Panc1 (cell line): ENCODE measurements around the gene CTSA. TPM values are rescaled to one million over a fixed set of nuclear protein-coding genes. Genes with fewer than 3 reads are reported as not detected.

Source experiments
- ATAC-seq: fragments of 200-7000 bp; cut with Tn5 transposase; 2 replicates; pipeline ENCODE4 v1.9.1; 2020; ENCODE audit warnings: mild to moderate bottlenecking, moderate library complexity
- BruUV-seq: library from RNA; stranded (reverse); fragments of 400-500 nt; replicated peaks from 2 replicates; lab custom pipeline; 2021; lab: Mats Ljungman, UMichigan
- CTCF ChIA-PET: fragments of 300-600 bp; sonication (Branson Sonifier 250); formaldehyde crosslinking; loops from one replicate; lab custom pipeline; 2022; ENCODE audit warnings: antibody characterized with exemption; lab: Charles Lee
- POLR2A ChIA-PET: fragments of 300-600 bp; sonication (Branson Sonifier 250); formaldehyde crosslinking; loops from one replicate; lab custom pipeline; 2022; ENCODE audit warnings: antibody characterized with exemption; lab: Charles Lee
- DNase-seq: peaks from one replicate; pipeline ENCODE4 v3.0.0-alpha.2; 2010; ENCODE audit warnings: low read depth, low spot score
- H3K27ac ChIP-seq: 2 replicates; pipeline ENCODE4 v1.5.1; 2011; ENCODE audit warnings: mild to moderate bottlenecking, low read length, inconsistent platforms
- H3K27me3 ChIP-seq: fragments of 200-500 bp; sonication (Bioruptor generic); 2 replicates; pipeline ENCODE4 v1.6.0; 2014; ENCODE audit warnings: low read length, inconsistent platforms; ENCODE audit not compliant: control insufficient read depth, insufficient read depth
- H3K36me3 ChIP-seq: fragments of 200-500 bp; sonication (Bioruptor generic); 2 replicates; pipeline ENCODE4 v1.5.1; 2014; ENCODE audit warnings: inconsistent platforms, mild to moderate bottlenecking, low read length, moderate library complexity; ENCODE audit not compliant: control insufficient read depth, insufficient read depth
- H3K4me1 ChIP-seq: 2 replicates; pipeline ENCODE4 v1.5.1; 2011; ENCODE audit warnings: inconsistent platforms, mild to moderate bottlenecking, low read length, moderate library complexity; ENCODE audit not compliant: control insufficient read depth, insufficient read depth
- H3K4me3 ChIP-seq, 2 experiments: 2 replicates each; pipeline ENCODE4 v1.5.1; 2011 to 2012; ENCODE audit warnings: low read depth in 2 of 2, low read length in 2 of 2, mild to moderate bottlenecking in 2 of 2, inconsistent platforms in 1 of 2, moderate library complexity in 1 of 2
- H3K9me3 ChIP-seq: fragments of 200-500 bp; sonication (Bioruptor generic); 2 replicates; pipeline ENCODE4 v1.5.1; 2014; ENCODE audit warnings: low read depth, mild to moderate bottlenecking, inconsistent platforms, low read length, moderate library complexity; ENCODE audit not compliant: control insufficient read depth, insufficient read depth
- POLR2AphosphoS5 ChIP-seq: IDR thresholded peaks from 2 replicates; pipeline ENCODE4 v1.6.1; 2012; ENCODE audit warnings: mild to moderate bottlenecking, low read depth, low read length, moderate library complexity
- SIN3A ChIP-seq: IDR thresholded peaks from 2 replicates; pipeline ENCODE4 v1.6.1; 2012; ENCODE audit warnings: low read depth, mild to moderate bottlenecking, low read length, moderate library complexity, borderline replicate concordance; ENCODE audit not compliant: insufficient read depth
- TCF7L2 ChIP-seq: IDR thresholded peaks from 2 replicates; pipeline ENCODE4 v1.6.1; 2011; ENCODE audit warnings: mild to moderate bottlenecking, low read depth, low read length, inconsistent platforms
- in situ Hi-C: cut with HindIII; loops from 2 replicates; pipeline ENCODE4 v1.10.0; 2016; ENCODE audit warnings: low sequenced_read_pairs, low pct_unique_long_range_greater_than_20kb
- intact Hi-C: fragments of 100-400 bp; cut with micrococcal nuclease; formaldehyde crosslinking; loops from one replicate; pipeline ENCODE4 v1.10.0; 2022; ENCODE audit not compliant: unreplicated experiment
- total RNA-seq: library from RNA; stranded (reverse); gene quantifications from one replicate; pipeline ENCODE4 v1.2.1, GENCODE V29; 2021; ENCODE audit not compliant: unreplicated experiment
- TF ChIP-seq, protein P1 (sequence below), 2 experiments: IDR thresholded peaks; 2 replicates each; pipeline ENCODE4 v1.6.1; 2011 to 2012; ENCODE audit warnings: low read depth in 2 of 2, control low read depth in 1 of 2, low read length in 1 of 2, mild to moderate bottlenecking in 1 of 2, moderate library complexity in 1 of 2; ENCODE audit not compliant: insufficient read depth in 1 of 2
- TF ChIP-seq, protein P2 (sequence below): fragments of 450-650 bp; IDR thresholded peaks from 2 replicates; pipeline ENCODE4 v1.5.1; 2017; ENCODE audit warnings: mild to moderate bottlenecking

CTSA gene
- total RNA-seq, 1 experiment from 2014 or later, result 232 TPM

DNA sequence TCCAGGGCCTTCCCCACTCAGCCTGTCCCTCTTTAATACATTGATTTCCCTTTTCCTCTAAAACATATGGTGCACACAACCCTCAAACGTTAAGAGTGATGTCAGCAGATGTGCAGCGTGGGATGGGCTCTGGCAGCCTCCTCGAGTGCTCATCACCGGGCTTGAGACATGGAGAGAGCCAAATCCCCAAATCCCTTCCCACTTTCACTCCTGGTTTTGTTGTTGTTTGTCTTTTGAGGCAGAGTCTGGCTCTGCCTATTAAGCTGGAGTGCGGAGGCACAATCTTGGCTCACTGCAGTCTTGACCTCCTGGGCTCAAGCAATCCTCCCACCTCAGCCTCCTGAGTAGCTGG is 26.6 kb downstream of the CTSA start:
- no peaks in the 10 kb centered on the region for H3K9me3 ChIP-seq
- in situ Hi-C loops, result no loop called here
- DNase-seq (no peak), ATAC-seq (no peak)
- H3K27me3 ChIP-seq, result no peaks in the 10 kb centered on the region
- CTCF ChIA-PET, result no interaction called here
- no peak overlapping the region for H3K4me3 ChIP-seq
- no peaks in the 10 kb centered on the region for H3K36me3 ChIP-seq
- POLR2A ChIA-PET, result interaction anchor here (0.8 kb wide), 1 partner anchor 19 kb away, joined by 3 read pairs; no protein-coding TSS in a partner anchor
- TF ChIP-seq, protein P1, sequence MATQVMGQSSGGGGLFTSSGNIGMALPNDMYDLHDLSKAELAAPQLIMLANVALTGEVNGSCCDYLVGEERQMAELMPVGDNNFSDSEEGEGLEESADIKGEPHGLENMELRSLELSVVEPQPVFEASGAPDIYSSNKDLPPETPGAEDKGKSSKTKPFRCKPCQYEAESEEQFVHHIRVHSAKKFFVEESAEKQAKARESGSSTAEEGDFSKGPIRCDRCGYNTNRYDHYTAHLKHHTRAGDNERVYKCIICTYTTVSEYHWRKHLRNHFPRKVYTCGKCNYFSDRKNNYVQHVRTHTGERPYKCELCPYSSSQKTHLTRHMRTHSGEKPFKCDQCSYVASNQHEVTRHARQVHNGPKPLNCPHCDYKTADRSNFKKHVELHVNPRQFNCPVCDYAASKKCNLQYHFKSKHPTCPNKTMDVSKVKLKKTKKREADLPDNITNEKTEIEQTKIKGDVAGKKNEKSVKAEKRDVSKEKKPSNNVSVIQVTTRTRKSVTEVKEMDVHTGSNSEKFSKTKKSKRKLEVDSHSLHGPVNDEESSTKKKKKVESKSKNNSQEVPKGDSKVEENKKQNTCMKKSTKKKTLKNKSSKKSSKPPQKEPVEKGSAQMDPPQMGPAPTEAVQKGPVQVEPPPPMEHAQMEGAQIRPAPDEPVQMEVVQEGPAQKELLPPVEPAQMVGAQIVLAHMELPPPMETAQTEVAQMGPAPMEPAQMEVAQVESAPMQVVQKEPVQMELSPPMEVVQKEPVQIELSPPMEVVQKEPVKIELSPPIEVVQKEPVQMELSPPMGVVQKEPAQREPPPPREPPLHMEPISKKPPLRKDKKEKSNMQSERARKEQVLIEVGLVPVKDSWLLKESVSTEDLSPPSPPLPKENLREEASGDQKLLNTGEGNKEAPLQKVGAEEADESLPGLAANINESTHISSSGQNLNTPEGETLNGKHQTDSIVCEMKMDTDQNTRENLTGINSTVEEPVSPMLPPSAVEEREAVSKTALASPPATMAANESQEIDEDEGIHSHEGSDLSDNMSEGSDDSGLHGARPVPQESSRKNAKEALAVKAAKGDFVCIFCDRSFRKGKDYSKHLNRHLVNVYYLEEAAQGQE (IDR thresholded peaks at IDR 0.05; ENCODE audit: insufficient read depth in 1 of 2, low read depth in 2 of 2, low read length in 1 of 2), result no peak
- TF ChIP-seq POLR2AphosphoS5, result no peak
- intact Hi-C loops, result no loop called here
- H3K27ac ChIP-seq, result no peak overlapping the region
- H3K4me1 ChIP-seq, result no peaks in the 10 kb centered on the region
- BruUV-seq, result no TSS peak

DNA sequence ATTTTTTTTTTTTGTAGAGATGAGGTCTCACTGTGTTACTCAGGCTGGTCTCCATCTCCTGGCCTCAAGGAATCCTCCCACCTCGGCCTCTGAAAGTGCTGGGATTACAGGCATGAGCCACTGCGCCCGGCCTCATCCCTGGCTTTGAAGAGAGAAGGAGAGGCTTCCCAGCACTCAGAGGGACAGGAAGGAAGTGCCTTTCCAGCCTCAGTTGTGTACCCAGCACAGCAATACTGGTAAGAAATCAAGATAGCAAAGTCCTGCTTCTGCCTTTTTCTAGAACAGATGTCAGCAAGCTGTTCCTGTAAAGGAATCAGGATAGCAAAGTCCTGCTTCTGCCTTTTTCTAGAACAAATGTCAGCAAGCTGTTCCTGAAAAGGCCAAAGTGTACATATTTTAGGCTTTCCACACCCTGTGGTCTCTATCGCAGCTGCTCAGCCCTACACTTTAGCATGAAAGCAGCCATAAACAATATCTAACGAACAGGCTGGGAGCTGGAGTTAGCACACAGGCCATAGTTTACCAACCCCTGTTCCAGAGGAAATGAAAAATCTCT is 27.1 kb downstream of the CTSA start:
- no peak overlapping the region for H3K4me3 ChIP-seq
- ATAC-seq, result no peak
- no peaks in the 10 kb centered on the region for H3K27me3 ChIP-seq
- in situ Hi-C loops, result no loop called here
- H3K27ac ChIP-seq, result no peak overlapping the region
- no peaks in the 10 kb centered on the region for H3K36me3 ChIP-seq
- intact Hi-C loops, result no loop called here
- H3K9me3 ChIP-seq, result no peaks in the 10 kb centered on the region
- no TSS peak for BruUV-seq
- POLR2A ChIA-PET, result interaction anchor here (0.8 kb wide), 1 partner anchor 19 kb away, joined by 3 read pairs; no protein-coding TSS in a partner anchor
- TF ChIP-seq, protein P2, sequence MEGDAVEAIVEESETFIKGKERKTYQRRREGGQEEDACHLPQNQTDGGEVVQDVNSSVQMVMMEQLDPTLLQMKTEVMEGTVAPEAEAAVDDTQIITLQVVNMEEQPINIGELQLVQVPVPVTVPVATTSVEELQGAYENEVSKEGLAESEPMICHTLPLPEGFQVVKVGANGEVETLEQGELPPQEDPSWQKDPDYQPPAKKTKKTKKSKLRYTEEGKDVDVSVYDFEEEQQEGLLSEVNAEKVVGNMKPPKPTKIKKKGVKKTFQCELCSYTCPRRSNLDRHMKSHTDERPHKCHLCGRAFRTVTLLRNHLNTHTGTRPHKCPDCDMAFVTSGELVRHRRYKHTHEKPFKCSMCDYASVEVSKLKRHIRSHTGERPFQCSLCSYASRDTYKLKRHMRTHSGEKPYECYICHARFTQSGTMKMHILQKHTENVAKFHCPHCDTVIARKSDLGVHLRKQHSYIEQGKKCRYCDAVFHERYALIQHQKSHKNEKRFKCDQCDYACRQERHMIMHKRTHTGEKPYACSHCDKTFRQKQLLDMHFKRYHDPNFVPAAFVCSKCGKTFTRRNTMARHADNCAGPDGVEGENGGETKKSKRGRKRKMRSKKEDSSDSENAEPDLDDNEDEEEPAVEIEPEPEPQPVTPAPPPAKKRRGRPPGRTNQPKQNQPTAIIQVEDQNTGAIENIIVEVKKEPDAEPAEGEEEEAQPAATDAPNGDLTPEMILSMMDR, result no peak
- TF ChIP-seq TCF7L2, result no peak
- TF ChIP-seq SIN3A, result no peak
- no peak for TF ChIP-seq POLR2AphosphoS5
- TF ChIP-seq, protein P1 (IDR thresholded peaks at IDR 0.05; ENCODE audit: insufficient read depth in 1 of 2, low read depth in 2 of 2, low read length in 1 of 2), result no peak
- no peak for DNase-seq
- CTCF ChIA-PET, result no interaction called here
- no peaks in the 10 kb centered on the region for H3K4me1 ChIP-seq
